H9 (cell line): ENCODE measurements around the gene BATF. TPM values are rescaled to one million over a fixed set of nuclear protein-coding genes. Genes with fewer than 3 reads are reported as not detected.

ENCODE experiments used
- DNase-seq: peaks from one replicate; pipeline ENCODE4 v3.0.0-alpha.2; 2017
- H2AFZ ChIP-seq: one replicate; pipeline ENCODE4 v1.6.1; 2013; ENCODE audit warnings: mild to moderate bottlenecking, low read length, control low read depth, moderate library complexity
- H2AK5ac ChIP-seq: 2 replicates; pipeline ENCODE4 v1.6.1; 2013; ENCODE audit warnings: low read length, control low read depth, mixed read lengths; ENCODE audit not compliant: insufficient read length
- H2BK120ac ChIP-seq: one replicate; pipeline ENCODE4 v1.6.1; 2013; ENCODE audit warnings: low read depth, mild to moderate bottlenecking, low read length, control low read depth, inconsistent platforms; ENCODE audit not compliant: poor library complexity, severe bottlenecking
- H2BK12ac ChIP-seq: 2 replicates; pipeline ENCODE4 v1.6.1; 2013; ENCODE audit warnings: low read length, control low read depth, mixed read lengths, low read depth; ENCODE audit not compliant: insufficient read length
- H2BK15ac ChIP-seq: 2 replicates; pipeline ENCODE4 v1.6.1; 2013; ENCODE audit warnings: low read depth, low read length, control low read depth
- H2BK20ac ChIP-seq: one replicate; pipeline ENCODE4 v1.6.1; 2013; ENCODE audit warnings: low read depth, mild to moderate bottlenecking, low read length, control low read depth, inconsistent platforms; ENCODE audit not compliant: poor library complexity, severe bottlenecking
- H2BK5ac ChIP-seq: 2 replicates; pipeline ENCODE4 v1.6.1; 2013; ENCODE audit warnings: low read length, control low read depth, mixed read lengths; ENCODE audit not compliant: insufficient read length
- H3K14ac ChIP-seq: 2 replicates; pipeline ENCODE4 v1.6.1; 2013; ENCODE audit warnings: low read length, control low read depth; ENCODE audit not compliant: insufficient read depth
- H3K18ac ChIP-seq: 2 replicates; pipeline ENCODE4 v1.6.1; 2013; ENCODE audit warnings: low read depth, mild to moderate bottlenecking, mixed read lengths, low read length, control low read depth; ENCODE audit not compliant: insufficient read length
- H3K23ac ChIP-seq: 2 replicates; pipeline ENCODE4 v1.6.1; 2013; ENCODE audit warnings: low read length, control low read depth, mixed read lengths, low read depth; ENCODE audit not compliant: insufficient read length
- H3K23me2 ChIP-seq: 2 replicates; pipeline ENCODE4 v1.6.1; 2013; ENCODE audit warnings: low read depth, mild to moderate bottlenecking, mixed read lengths, low read length, control low read depth; ENCODE audit not compliant: insufficient read length, poor library complexity, severe bottlenecking
- H3K27ac ChIP-seq: 2 replicates; pipeline ENCODE4 v1.5.1; 2013; ENCODE audit warnings: low read length, control low read depth, mixed read lengths, low read depth; ENCODE audit not compliant: insufficient read length
- H3K27me3 ChIP-seq: 2 replicates; pipeline ENCODE4 v1.6.1; 2013; ENCODE audit warnings: low read length, control low read depth, inconsistent platforms; ENCODE audit not compliant: insufficient read depth
- H3K4ac ChIP-seq: 2 replicates; pipeline ENCODE4 v1.6.1; 2013; ENCODE audit warnings: low read depth, mild to moderate bottlenecking, control low read depth, inconsistent platforms, low read length, moderate library complexity
- H3K4me1 ChIP-seq: 2 replicates; pipeline ENCODE4 v1.6.1; 2013; ENCODE audit warnings: low read length, control low read depth, inconsistent platforms; ENCODE audit not compliant: insufficient read depth
- H3K4me2 ChIP-seq: 2 replicates; pipeline ENCODE4 v1.6.1; 2013; ENCODE audit warnings: low read length, control low read depth, mixed read lengths; ENCODE audit not compliant: insufficient read length, insufficient read depth
- H3K56ac ChIP-seq: 2 replicates; pipeline ENCODE4 v1.6.1; 2013; ENCODE audit warnings: low read depth, mild to moderate bottlenecking, mixed read lengths, low read length, control low read depth; ENCODE audit not compliant: insufficient read length
- H3K79me1 ChIP-seq: 2 replicates; pipeline ENCODE4 v1.6.1; 2013; ENCODE audit warnings: low read depth, mild to moderate bottlenecking, moderate library complexity, low read length, control low read depth, inconsistent platforms; ENCODE audit not compliant: insufficient read depth, poor library complexity, severe bottlenecking
- H3K79me2 ChIP-seq: 2 replicates; pipeline ENCODE4 v1.6.1; 2013; ENCODE audit warnings: low read length, control low read depth, inconsistent platforms; ENCODE audit not compliant: insufficient read depth
- H3K9ac ChIP-seq: 2 replicates; pipeline ENCODE4 v1.6.1; 2013; ENCODE audit warnings: low read length, control low read depth, mixed read lengths; ENCODE audit not compliant: insufficient read length; ENCODE audit errors: extremely low read depth
- H3K9me3 ChIP-seq: one replicate; pipeline ENCODE4 v1.6.1; 2013; ENCODE audit warnings: low read depth, low read length, inconsistent platforms; ENCODE audit not compliant: control insufficient read depth
- H3T11ph ChIP-seq: one replicate; pipeline ENCODE4 v1.6.1; 2013; ENCODE audit warnings: mild to moderate bottlenecking, low read length, control low read depth, inconsistent platforms
- H4K20me1 ChIP-seq: one replicate; pipeline ENCODE4 v1.6.1; 2013; ENCODE audit not compliant: control insufficient read depth, insufficient read length, insufficient read depth
- H4K5ac ChIP-seq: 2 replicates; pipeline ENCODE4 v1.6.1; 2013; ENCODE audit warnings: low read depth, mild to moderate bottlenecking, mixed read lengths, low read length, control low read depth; ENCODE audit not compliant: insufficient read length
- H4K8ac ChIP-seq: replicated peaks from 2 replicates; pipeline ENCODE4 v1.6.1; 2013; ENCODE audit warnings: low read length, control low read depth, mixed read lengths, low read depth; ENCODE audit not compliant: insufficient read length
- H4K91ac ChIP-seq: 2 replicates; pipeline ENCODE4 v1.6.1; 2013; ENCODE audit warnings: low read depth, mild to moderate bottlenecking, moderate library complexity, mixed read lengths, low read length, control low read depth; ENCODE audit not compliant: insufficient read length
- H3K27ac Mint-ChIP-seq, 3 experiments: 2 replicates in 2 of 3; 3 replicates in 1 of 3; pipeline ENCODE4 v1.8.0; 2020 to 2021; ENCODE audit warnings: mixed read lengths in 3 of 3, mild to moderate bottlenecking in 1 of 3, moderate library complexity in 1 of 3
- H3K27me3 Mint-ChIP-seq: 2 replicates; pipeline ENCODE4 v1.8.0; 2021; ENCODE audit warnings: low read depth, mild to moderate bottlenecking, moderate library complexity, mixed read lengths
- H3K36me3 Mint-ChIP-seq, 3 experiments: 2 replicates in 2 of 3; 3 replicates in 1 of 3; pipeline ENCODE4 v1.8.0; 2020 to 2021; ENCODE audit warnings: low read depth in 3 of 3, mixed read lengths in 3 of 3; ENCODE audit not compliant: insufficient read depth in 1 of 3
- H3K4me1 Mint-ChIP-seq, 2 experiments: 2 replicates each; pipeline ENCODE4 v1.8.0; 2020; ENCODE audit warnings: mixed read lengths in 2 of 2
- H3K4me3 Mint-ChIP-seq, 2 experiments: 2 replicates in 1 of 2; 3 replicates in 1 of 2; pipeline ENCODE4 v1.8.0; 2020 to 2021; ENCODE audit warnings: mild to moderate bottlenecking in 2 of 2, mixed read lengths in 2 of 2, moderate library complexity in 1 of 2
- H3K9me3 Mint-ChIP-seq, 2 experiments: 2 replicates in 1 of 2; 3 replicates in 1 of 2; pipeline ENCODE4 v1.8.0; 2020; ENCODE audit warnings: mild to moderate bottlenecking in 2 of 2, mixed read lengths in 2 of 2, moderate library complexity in 1 of 2
- CTCF ChIP-seq: fragments of 200-600 bp; sonication (generic); conservative IDR thresholded peaks from 3 replicates; pipeline ENCODE4 v1.8.0; 2021; ENCODE audit warnings: antibody characterized with exemption, mild to moderate bottlenecking
- WGBS: extraction: QIAGEN DNeasy Blood & Tissue Kit; methylation state at CpG from one replicate; pipeline ENCODE4 v1.1.7; 2013; ENCODE audit warnings: missing lambda C conversion rate, low lambda C conversion rate, mixed read lengths; ENCODE audit not compliant: insufficient read length; ENCODE audit errors: extremely low coverage; 5-methylcytosine and 5-hydroxymethylcytosine counted together
- total RNA-seq: library from RNA; stranded (reverse); gene quantifications from 2 replicates; pipeline ENCODE4 v1.2.1, GENCODE V29; 2021

Gene BATF
- total RNA-seq, 1 experiment from 2014 or later: not detected

DNA sequence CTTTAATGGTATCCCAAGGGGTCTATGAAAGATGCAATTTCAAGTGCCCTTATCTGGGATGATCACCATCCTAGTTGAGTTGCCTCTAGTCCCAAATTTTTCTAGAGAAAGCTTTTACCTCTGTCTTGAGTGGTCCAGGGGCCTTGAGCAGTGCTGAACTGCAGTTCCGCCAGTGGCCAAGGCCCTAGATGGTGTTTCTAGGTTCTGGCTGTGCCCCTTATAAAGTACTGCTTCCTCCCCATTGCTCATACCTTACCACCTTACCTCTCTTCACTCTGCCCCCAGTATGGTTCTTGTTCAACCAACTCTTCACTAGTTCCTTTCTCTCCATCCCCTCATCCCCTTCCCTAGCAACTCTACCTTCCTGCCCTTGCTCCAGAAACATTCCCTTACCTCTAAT lies 3.7 kb downstream of the BATF start:
- no CpG with 5 or more reads among the region's 1 CpG for WGBS
- H3K4me2 ChIP-seq: no peak overlapping the region
- no peak overlapping the region for H4K5ac ChIP-seq
- H2BK5ac ChIP-seq: no peak overlapping the region
- no peak overlapping the region for H2BK15ac ChIP-seq
- no peak overlapping the region for H2AFZ ChIP-seq
- H3K4me1 ChIP-seq: no peaks in the 10 kb centered on the region
- no peaks in the 10 kb centered on the region for H3K23me2 ChIP-seq
- H3T11ph ChIP-seq: no peak overlapping the region
- no peak overlapping the region for H3K27ac ChIP-seq
- no peak overlapping the region for H3K9ac ChIP-seq
- peaks cover 2% of the 10 kb centered on the region; the same call in 1 of the 2 replicates for H3K27me3 Mint-ChIP-seq
- H3K4me1 Mint-ChIP-seq: peaks cover 9% of the 10 kb centered on the region in 2 experiments
- H3K9me3 Mint-ChIP-seq: no peaks in the 10 kb centered on the region
- H3K56ac ChIP-seq: no peak overlapping the region
- H3K14ac ChIP-seq: no peak overlapping the region
- H2BK20ac ChIP-seq: no peak overlapping the region
- DNase-seq: no peak
- no peaks in the 10 kb centered on the region for H3K9me3 ChIP-seq
- no peak overlapping the region for H2BK120ac ChIP-seq
- H2AK5ac ChIP-seq: no peak overlapping the region
- H4K8ac ChIP-seq: no peak overlapping the region
- H3K23ac ChIP-seq: no peak overlapping the region
- H4K91ac ChIP-seq: no peak overlapping the region
- H4K20me1 ChIP-seq: no peaks in the 10 kb centered on the region
- H3K18ac ChIP-seq: no peak overlapping the region
- no peaks in the 10 kb centered on the region for H3K79me1 ChIP-seq
- TF ChIP-seq CTCF: no peak
- peak overlapping the region in 1 of 3 experiments; percentile 1; a peak in 1 of 7 replicates for H3K27ac Mint-ChIP-seq
- no peak overlapping the region for H3K4me3 Mint-ChIP-seq
- H3K79me2 ChIP-seq: no peaks in the 10 kb centered on the region
- no peak overlapping the region for H3K4ac ChIP-seq
- no peak overlapping the region for H2BK12ac ChIP-seq
- no peaks in the 10 kb centered on the region for H3K36me3 Mint-ChIP-seq
- no peaks in the 10 kb centered on the region for H3K27me3 ChIP-seq
